Osteocyte (in vitro differentiated cells): ENCODE data around the gene ROR1. TPM values are rescaled to one million over a fixed set of nuclear protein-coding genes. Genes with fewer than 3 reads are reported as not detected.

Experiments used
- DNase-seq: peaks from one replicate; pipeline ENCODE4 v3.0.0; 2021; ENCODE audit warnings: mixed read lengths; ENCODE audit not compliant: unreplicated experiment; ENCODE audit errors: extremely low spot score
- H3K27ac Mint-ChIP-seq: one replicate; pipeline ENCODE4 v1.8.0; 2021; ENCODE audit warnings: mild to moderate bottlenecking, mixed read lengths; ENCODE audit not compliant: unreplicated experiment
- H3K27me3 Mint-ChIP-seq: one replicate; pipeline ENCODE4 v1.8.0; 2021; ENCODE audit warnings: mixed read lengths; ENCODE audit not compliant: unreplicated experiment
- H3K36me3 Mint-ChIP-seq: one replicate; pipeline ENCODE4 v1.8.0; 2021; ENCODE audit warnings: mixed read lengths; ENCODE audit not compliant: unreplicated experiment
- H3K4me1 Mint-ChIP-seq: one replicate; pipeline ENCODE4 v1.8.0; 2021; ENCODE audit warnings: mixed read lengths; ENCODE audit not compliant: unreplicated experiment
- H3K4me3 Mint-ChIP-seq: one replicate; pipeline ENCODE4 v1.8.0; 2021; ENCODE audit warnings: mild to moderate bottlenecking, moderate library complexity, mixed read lengths; ENCODE audit not compliant: unreplicated experiment
- H3K9me3 Mint-ChIP-seq: one replicate; pipeline ENCODE4 v1.8.0; 2021; ENCODE audit warnings: mixed read lengths; ENCODE audit not compliant: unreplicated experiment
- total RNA-seq: library from RNA; stranded (reverse); gene quantifications from 2 replicates; pipeline ENCODE4 v1.2.1, GENCODE V29; 2021
- TF ChIP-seq, protein P1 (sequence below): fragments of 200-600 bp; sonication (generic); IDR thresholded peaks from 2 replicates; pipeline ENCODE4 v1.5.0; 2021; ENCODE audit warnings: antibody characterized with exemption, mild to moderate bottlenecking, moderate library complexity

Gene ROR1
- total RNA-seq, 1 donor from 2014 or later, result 20.6 TPM

DNA sequence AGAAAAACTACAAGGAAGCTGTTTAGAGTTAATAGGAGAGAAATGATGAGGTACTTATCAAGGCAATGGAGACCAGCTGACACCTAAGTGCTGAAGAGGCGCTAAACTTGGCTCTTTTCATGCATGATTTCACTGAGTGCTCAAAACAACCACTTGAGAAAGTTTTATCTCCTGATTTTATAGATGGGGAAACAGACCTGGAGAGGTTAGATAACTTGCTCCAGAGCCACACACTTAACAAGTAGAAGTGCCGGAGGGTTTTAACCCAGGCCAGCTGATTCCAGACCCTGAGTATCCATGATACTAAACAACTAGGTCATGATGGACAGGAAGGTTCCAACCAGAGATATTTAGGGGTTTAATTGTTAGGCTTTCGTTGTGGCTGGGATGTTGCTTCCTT, 455.5 kb downstream of the ROR1 start:
- no peak for DNase-seq
- H3K4me3 Mint-ChIP-seq, result no peak overlapping the region
- no peak overlapping the region for H3K27ac Mint-ChIP-seq
- H3K9me3 Mint-ChIP-seq, result no peaks in the 10 kb centered on the region
- peaks cover 9% of the 10 kb centered on the region for H3K27me3 Mint-ChIP-seq
- H3K36me3 Mint-ChIP-seq, result no peaks in the 10 kb centered on the region
- peaks cover 5% of the 10 kb centered on the region for H3K4me1 Mint-ChIP-seq
- TF ChIP-seq, protein P1, sequence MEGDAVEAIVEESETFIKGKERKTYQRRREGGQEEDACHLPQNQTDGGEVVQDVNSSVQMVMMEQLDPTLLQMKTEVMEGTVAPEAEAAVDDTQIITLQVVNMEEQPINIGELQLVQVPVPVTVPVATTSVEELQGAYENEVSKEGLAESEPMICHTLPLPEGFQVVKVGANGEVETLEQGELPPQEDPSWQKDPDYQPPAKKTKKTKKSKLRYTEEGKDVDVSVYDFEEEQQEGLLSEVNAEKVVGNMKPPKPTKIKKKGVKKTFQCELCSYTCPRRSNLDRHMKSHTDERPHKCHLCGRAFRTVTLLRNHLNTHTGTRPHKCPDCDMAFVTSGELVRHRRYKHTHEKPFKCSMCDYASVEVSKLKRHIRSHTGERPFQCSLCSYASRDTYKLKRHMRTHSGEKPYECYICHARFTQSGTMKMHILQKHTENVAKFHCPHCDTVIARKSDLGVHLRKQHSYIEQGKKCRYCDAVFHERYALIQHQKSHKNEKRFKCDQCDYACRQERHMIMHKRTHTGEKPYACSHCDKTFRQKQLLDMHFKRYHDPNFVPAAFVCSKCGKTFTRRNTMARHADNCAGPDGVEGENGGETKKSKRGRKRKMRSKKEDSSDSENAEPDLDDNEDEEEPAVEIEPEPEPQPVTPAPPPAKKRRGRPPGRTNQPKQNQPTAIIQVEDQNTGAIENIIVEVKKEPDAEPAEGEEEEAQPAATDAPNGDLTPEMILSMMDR, result no peak

Other genes with a start within 250 kb of the ROR1 start
- 34.9 and 35.5 TPM in 2 replicates for gene PGM1, start 180.6 kb upstream of the ROR1 start, total RNA-seq